ENCODE measurements around the gene LIN7C. TPM values are rescaled to one million over a fixed set of nuclear protein-coding genes. Genes with fewer than 3 reads are reported as not detected.

LIN7C gene
- total RNA-seq, 2 donors from 2014 or later, result 18.8 to 23.7 TPM

GRCh38 chr11:27470166-27470565, 36.4 kb downstream of the LIN7C start:
- Histone ChIP-seq H3K27me3 (no peaks in the 10 kb centered on the region), H3K4me1 (peaks cover 0 to 56% of the 10 kb centered on the region in 2 donors), H3K27ac (peak overlapping the region; percentile 21 to 82), H3K9me3 (no peaks in the 10 kb centered on the region), H3K4me3 (peak overlapping the region; percentile 82 to 87), H3K36me3 (no peaks in the 10 kb centered on the region)
- DNase-seq (ENCODE audit: low spot score), result no peak
- no peak for TF ChIP-seq CTCF (IDR thresholded peaks at IDR 0.05)

- Histone ChIP-seq H3K27me3 (no peaks in the 10 kb centered on the region), H3K9me3 (no peaks in the 10 kb centered on the region), H3K4me3 (peak overlapping the region in 1 of 2 donors; percentile 82), H3K4me1 (peaks cover 0 to 66% of the 10 kb centered on the region in 2 donors), H3K36me3 (no peaks in the 10 kb centered on the region), H3K27ac (peak overlapping the region; percentile 52 to 82)
- no peak for TF ChIP-seq CTCF (IDR thresholded peaks at IDR 0.05)
- no peak for DNase-seq (ENCODE audit: low spot score)
Measured at GRCh38 chr11:27468995-27469695, 37.4 kb downstream of the LIN7C start.

GRCh38 chr11:27468209-27468994, 38.2 kb downstream of the LIN7C start:
- Histone ChIP-seq H3K4me1 (peaks cover 0 to 71% of the 10 kb centered on the region in 2 donors), H3K36me3 (no peaks in the 10 kb centered on the region), H3K4me3 (peak overlapping the region in 1 of 2 donors; percentile 82), H3K27ac (peak overlapping the region; percentile 52 to 82), H3K9me3 (no peaks in the 10 kb centered on the region), H3K27me3 (no peaks in the 10 kb centered on the region)
- TF ChIP-seq CTCF (IDR thresholded peaks at IDR 0.05), result no peak
- DNase-seq (ENCODE audit: low spot score), result no peak

- no peak for DNase-seq (ENCODE audit: low spot score)
- Histone ChIP-seq H3K27ac (peak overlapping the region in 1 of 2 donors; percentile 82), H3K4me1 (peaks cover 0 to 71% of the 10 kb centered on the region in 2 donors), H3K4me3 (no peak overlapping the region), H3K9me3 (no peaks in the 10 kb centered on the region), H3K36me3 (no peaks in the 10 kb centered on the region), H3K27me3 (no peaks in the 10 kb centered on the region)
- TF ChIP-seq CTCF (IDR thresholded peaks at IDR 0.05), result no peak
Measured at GRCh38 chr11:27467181-27467913, 39.2 kb downstream of the LIN7C start.

GRCh38 chr11:27466363-27466762, 40.2 kb downstream of the LIN7C start:
- no peaks in the 10 kb centered on the region for H3K9me3 ChIP-seq
- TF ChIP-seq CTCF (IDR thresholded peaks at IDR 0.05), result no peak
- no peaks in the 10 kb centered on the region for H3K36me3 ChIP-seq
- H3K27ac ChIP-seq, result peak overlapping the region in 1 of 2 donors; percentile 65
- DNase-seq (ENCODE audit: low spot score), result no peak
- no peaks in the 10 kb centered on the region for H3K27me3 ChIP-seq
- peaks cover 0 to 76% of the 10 kb centered on the region in 2 donors for H3K4me1 ChIP-seq
- H3K4me3 ChIP-seq, result no peak overlapping the region
